Measurements from ENCODE around the gene NACA2.
"Not testable (repeated sequence)": the region's sequence is repeated elsewhere in the genome, so short reads cannot be mapped to it uniquely, and the experiment has no call there.

NACA2 gene

DNA sequence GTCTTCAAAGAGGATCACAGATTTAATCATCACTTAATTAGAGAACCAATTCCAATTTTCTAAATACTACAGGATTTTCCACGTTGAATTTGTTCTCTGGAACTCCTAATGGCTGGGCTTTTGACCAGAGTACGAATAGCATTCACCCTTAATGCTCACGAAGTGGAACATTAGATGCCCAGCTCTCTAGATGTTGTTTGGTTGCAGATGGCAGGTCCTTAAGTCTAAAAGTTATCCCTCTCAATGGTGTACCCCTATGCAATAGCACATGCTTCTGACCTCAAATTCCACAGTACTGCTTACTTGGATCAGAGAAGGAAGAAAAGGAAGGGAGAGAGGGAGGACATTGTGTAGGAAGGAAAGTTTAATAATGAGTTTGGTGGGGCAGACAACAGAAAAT is 8.6 kb upstream of the NACA2 start:
- no peak for DNase-seq (ENCODE audit: low read depth)

DNA sequence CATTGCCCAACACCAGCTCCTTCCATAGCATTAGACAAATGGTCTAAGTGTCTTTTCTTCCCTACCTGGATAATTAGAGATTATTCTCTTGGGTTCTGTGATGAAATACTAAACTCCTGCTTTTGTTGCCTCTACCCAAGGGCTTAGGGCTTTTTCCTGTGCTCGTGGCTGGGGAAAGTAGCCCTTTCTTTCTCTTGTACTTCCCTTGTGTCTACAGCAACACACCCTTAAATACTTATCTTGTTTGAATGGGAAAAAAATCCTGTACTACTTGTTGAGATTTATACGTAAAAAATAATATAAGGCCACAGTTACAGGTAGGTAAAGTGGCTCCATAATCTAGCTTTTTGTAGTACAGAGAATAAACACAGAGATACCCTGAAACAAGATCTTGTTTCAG is 7.0 kb upstream of the NACA2 start:
- no peak for DNase-seq (ENCODE audit: low read depth)

DNA sequence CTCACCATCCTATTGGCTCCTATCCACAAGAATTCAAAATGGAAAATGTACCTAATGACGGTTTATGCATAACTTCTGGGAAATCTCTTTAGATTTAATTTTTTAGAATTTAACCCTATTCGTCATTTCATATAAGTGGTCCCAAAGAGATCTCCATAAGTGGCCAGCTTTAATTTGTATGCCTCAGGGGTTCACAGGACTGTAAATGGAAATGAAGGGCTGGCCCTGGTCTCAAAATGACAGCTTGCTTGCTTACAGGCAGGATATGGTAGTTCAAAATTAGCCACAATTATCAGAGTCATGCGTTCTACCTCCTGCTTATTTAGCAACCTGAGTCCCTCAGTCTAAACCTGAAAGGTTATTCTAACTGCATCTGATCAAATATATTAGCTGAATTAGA is 6.6 kb upstream of the NACA2 start:
- no peak for DNase-seq (ENCODE audit: low read depth)

DNA sequence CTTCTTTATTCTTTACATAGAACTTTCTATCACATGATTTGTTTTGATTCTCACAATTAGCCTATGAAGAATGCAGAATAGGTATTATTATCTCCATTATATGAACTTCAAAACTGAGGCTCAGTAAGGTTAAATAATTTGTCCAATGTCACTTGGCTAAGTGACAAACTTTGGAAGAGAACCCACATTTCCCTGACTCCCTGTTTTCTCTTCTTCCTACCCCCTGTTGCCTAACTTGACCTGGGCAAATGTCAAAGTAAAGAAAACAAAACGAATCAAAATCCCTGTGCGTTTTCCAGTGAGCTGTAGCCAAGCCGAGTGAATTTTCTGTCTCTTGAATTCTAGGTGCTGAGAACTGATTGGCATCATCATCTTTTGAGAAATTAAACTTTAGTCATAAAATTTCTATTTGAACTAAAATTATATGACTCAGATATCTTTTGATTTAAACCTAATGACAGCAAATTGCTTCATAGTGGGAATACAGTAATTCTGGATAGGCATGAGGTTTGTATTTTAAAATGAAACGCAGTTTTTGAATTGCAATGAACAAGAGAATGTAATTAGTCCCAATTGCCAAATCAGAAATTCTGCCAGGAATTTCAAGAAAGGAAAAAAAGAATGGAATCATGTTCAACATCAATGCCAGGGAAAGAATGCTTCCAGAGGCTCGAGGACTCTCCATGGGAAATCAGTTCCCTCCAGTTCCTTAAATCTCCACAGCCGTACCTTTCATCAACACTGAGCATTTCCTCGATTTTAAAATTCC is 4.6 kb upstream of the NACA2 start:
- DNase-seq (ENCODE audit: low read depth): no peak

DNA sequence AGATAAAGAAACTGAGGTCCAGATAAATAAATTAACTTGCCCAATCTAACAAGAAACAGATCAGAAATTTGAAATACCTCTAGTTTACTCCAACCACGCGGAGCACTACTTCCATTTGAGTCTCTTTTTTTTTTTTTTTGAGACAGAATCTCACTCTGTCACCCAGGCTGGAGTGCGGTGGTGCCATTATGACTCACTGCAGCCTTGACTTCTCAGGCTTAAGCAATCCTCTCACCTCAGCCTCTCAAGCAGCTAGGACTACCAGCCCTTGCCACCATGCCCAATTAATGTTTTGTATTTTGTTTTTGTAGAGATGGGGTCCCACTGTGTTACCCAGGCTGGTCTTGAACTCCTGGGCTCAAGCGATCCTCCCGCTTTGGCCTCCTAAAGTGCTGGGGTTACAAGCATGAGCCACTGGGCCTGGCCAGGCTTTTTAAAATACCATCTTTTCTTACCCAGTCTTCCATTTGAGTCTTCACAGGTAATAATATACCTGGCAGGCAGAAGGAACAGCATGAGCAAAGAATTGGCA is 3.3 kb upstream of the NACA2 start:
- DNase-seq (ENCODE audit: low read depth): no peak

DNA sequence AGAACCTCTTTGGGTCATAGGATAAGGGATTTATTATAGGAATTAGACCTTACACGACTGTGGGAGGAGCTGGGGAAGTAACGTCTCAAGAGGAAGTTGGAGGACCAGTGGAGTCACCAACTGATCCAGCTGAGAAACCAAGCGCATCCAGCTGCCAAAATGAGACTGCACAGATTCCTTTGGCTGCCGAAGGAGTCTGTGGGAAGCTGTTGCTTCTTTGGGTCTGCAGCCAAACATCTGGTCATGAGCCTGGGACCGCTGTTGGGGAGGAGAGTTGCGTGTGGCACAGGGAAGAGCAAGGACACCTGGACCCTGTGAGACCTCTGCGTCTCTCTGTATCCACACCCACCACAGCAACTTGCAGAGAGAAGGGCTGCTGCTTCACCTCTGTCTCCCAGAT is 2.4 kb upstream of the NACA2 start:
- no peak for DNase-seq (ENCODE audit: low read depth)

DNA sequence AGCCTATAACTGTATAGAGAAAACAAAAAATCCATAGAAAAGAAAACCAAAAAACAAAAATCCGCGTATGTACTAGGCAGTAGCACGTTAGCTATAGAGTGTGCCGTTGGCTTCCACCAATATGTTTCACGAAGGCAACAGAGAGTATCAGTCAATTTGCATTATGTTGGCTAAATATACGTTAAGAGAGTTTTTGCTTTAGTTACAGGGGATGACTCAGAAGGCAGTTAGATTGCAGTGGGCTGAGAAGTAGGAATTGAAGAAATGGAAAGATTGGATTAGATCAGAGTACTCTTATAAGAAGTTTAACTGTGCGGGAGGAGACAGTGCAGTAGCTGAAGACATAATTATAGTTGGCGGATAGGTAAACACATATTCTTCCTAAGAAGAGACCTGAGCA is 911 bp upstream of the NACA2 start:
- no peak for DNase-seq (ENCODE audit: low read depth)

DNA sequence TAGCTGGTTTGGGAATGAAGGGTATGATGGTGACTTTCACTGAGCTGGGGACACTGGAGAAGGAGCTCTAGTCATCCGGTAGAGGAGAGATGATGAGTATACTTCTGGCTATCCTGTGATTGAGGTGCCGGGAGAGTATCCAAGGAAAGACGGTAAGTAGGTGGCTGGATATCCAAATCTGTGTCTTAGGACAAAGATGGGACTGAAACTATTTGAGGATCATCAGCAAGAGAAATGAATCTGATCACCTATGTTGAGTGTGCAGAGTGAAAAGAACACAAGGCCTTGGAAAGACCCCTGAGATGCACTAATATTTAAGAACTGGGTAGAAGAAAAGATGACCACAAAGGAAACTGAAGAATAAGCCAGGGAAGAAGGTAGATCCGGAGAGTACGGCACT is 1.0 kb downstream of the NACA2 start:
- no peak for DNase-seq (ENCODE audit: low read depth)

DNA sequence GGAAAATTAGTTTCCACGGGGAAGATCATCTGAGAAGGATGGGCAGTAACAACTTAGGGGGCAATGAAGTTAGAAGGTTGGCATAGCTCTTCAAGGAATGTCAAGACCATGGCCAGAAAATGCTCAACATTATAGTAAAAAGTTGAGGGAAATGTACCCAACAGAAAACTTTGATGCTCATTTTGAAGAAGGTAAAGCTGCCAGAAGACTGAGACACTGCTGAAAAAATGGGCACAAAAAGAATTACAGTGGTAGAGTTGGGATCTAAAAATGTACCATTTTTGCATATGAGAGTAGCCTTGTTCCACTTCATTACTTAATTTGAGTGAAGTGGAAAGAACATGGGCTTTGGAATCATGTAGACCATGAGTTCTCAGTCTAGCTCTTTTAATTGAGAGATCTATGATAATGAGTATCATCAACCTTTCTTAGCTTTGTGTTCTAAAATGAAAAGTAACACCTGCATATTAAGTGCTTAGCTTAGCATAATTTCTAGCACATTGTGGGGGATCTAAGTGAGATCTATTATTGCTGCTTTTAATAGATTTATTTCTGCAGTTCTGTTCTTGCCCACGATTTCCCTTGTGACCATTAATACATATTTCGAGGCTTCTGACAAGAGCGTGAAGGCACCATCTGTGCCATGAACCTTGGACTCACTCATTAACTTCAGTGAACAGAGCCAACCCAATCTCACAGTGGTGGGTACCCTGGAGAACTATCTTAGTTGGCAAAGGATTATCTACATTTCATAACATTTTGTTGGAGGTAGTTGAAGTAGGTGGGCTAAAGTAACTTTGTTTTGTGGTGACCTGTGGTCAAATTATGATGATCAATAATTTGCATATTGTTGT is 3.0 kb downstream of the NACA2 start:
- no peak for DNase-seq (ENCODE audit: low read depth)

DNA sequence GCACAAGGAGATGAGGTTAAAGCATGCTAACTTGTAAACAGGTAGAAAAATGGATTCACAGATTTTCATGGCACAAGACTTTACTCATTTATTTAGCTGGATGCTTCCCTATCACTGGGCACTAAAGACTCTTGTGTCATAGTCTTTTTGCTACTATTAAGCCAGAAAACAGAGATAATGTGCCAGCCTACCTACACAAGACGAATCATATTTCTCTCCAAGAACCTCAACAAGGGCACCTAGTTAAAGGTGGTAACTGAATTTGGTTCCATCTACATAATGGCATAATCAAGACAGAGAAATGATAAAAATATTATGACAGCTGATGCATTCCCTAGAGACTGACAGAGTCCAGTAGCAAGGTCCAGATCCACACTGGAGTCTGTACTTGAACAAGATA is 3.8 kb downstream of the NACA2 start:
- DNase-seq (ENCODE audit: low read depth): no peak

DNA sequence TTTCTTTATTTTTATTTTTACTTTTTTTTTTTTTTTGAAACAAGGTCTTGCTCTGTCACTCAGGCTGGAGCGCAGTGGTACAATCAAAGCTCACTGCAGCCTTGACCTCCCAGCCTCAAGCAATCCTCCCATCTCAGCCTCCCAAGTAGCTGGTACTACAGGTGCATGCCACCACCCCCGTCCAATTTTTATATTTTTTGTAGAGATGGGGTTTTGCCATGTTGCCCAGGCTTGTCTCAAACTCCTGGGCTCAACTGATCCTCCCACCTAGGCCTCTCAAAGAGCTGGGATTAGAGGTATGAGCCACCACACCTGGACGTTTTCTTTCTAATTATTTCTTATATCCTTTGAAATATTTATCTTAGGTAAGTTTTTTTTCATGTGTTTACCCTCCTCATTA is 4.4 kb downstream of the NACA2 start:
- DNase-seq (ENCODE audit: low read depth): not testable (repeated sequence)

DNA sequence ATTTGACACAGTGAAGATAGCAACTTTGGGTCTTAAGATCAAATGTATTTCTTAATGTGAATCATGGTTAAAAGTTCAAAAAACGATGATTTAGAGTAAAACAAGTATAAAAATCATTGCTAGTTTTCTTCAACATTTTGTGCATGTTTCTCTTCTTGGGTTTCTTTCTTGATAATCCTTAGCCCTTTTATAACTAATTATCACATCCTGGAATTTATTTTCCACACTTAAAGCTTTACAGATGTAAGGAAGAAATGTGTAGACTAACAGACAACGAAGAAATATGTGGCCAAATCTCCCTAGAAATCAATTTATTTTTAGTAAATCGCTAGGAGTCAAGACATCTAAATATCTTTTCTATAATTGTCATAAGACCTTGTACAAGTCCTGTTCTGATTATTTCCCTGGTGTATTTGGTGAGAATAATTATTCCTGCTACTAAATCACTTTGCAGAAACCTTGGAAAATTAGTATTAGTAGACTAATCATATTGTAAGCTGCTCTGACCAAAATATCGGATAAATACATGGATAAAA is 4.9 kb downstream of the NACA2 start:
- no peak for DNase-seq (ENCODE audit: low read depth)

DNA sequence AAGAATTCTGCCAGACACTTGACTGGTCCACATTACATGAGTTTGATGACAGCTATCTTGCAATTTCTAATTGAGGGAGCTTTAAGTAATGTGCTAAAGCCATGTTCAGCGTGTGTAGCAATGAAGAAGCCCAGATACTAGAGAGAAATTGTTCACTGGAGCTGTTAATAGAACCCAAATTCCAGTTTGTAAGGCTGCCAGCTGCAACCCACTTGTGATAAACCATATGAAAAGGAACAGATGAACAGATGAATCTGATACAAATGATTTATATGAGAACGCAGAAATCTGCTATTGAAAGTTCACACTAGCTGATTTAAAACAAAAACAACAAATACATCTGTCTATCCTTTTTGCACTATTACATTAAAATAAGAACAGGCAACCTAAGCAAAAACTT is 6.2 kb downstream of the NACA2 start:
- DNase-seq (ENCODE audit: low read depth): no peak

DNA sequence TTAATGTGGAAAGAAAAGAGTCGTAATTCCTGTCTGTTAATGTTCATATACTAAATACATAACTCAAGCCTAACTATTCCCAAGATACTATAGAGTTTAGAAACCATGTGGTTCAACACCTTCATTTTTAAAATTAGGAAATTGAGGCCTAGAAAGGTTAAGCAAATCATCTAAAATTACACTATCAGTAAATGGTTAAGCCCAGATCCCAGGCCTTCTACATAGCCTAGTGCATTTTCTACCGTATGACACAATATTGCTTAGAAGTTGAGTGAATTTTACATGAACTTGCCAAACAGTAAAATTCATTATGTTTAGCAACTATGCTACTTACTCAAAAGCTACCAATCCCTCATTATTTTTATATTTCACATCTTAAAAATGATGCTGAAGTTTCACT is 6.8 kb downstream of the NACA2 start:
- no peak for DNase-seq (ENCODE audit: low read depth)

DNA sequence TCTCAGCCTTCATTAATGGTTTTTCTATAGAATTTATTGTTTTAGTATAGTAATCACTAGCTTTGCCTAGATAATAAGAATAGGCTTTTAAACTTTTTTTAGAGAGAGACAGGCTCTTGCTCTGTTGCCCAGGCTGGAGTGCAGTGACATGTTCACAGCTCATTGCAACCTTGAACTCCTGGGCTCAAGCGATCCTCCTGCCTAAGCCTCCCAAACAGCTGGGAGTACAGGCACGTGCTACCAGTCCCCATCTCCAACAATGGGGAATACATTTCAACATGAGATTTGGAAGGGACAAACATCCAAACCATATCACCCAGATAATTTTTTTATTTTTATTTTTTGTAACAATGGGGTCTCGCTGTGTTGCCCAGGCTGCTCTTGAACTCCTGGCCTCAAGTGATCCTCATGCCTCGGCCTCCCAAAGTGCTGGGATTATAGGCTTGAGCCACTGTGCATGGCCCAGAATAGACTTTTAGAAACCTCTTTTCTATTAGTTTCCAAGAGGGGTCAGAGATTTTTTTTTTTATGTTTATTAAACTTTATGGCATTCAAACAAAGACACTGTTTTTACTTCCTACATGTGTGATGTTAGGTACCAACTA is 7.3 kb downstream of the NACA2 start:
- DNase-seq (ENCODE audit: low read depth): no peak

DNA sequence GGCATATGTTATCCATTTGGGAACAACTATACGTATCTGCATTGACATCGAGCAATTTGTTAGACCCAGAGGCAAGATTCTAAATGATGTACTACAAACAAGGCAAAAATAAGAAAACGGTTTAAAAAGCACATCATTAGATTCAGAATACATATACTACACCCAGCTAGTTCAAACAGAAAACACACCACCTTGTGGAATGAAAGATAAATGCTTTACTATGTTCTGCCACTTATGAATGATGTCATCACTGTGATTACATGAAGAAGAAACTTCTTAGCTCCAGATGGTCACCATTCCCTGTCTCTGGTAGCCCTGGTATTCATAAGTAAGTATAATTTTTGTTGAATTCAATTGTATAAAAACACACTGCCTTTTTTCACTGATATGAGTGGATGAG is 7.8 kb downstream of the NACA2 start:
- peak; percentile 31 for DNase-seq (ENCODE audit: low read depth)

DNA sequence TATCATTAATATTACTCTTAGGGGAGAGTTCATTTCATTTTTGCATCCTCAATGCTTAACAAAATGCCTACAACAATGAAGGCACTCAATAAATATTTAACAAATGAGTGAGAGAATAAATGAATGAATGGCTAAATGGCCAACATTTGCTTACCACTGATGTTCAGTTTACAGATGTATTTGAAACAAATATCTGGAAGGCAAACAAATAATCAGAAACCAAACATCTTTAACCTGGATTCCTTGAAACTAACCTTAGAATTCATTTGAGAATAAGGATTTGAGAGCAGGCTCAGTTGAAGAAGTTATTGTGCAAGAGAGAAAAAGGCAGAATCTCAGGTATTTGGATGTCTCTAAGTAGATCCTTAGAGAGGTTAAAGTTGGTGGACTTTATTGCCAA is 8.4 kb downstream of the NACA2 start:
- no peak for DNase-seq (ENCODE audit: low read depth)

DNA sequence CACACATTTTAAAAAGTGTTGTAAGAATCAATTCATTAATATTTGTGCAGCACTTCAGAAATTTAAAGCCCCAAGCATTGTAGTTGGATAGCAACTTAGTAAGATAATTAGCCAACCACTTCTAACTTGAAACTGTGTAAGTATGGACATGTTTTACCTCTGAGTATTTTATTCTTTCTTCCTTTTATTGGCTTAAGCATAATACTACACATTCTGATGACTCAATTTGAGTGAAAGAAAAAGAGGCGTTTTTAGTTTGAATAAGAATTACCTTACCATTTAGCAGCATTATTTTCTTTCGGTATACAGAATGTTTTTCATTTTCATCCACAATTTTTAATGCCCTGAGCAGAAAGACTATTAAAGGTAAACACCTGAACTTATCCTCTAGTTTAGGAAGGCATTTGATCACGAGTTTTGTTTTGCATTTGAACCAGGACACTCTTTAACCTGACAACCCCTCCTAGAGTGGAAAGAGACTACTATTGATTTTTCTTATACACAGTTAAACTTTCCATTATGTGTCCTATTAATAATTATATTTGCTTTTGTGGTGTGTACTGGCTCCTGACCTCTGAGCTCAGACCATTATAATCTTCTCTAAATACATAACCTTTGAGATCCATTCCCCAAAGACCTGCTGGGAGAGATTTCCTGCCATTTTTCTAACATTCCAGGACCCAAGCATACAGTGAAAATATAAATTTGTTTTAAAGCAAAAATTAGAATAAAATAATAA is 9.2 kb downstream of the NACA2 start:
- DNase-seq (ENCODE audit: low read depth): no peak

DNA sequence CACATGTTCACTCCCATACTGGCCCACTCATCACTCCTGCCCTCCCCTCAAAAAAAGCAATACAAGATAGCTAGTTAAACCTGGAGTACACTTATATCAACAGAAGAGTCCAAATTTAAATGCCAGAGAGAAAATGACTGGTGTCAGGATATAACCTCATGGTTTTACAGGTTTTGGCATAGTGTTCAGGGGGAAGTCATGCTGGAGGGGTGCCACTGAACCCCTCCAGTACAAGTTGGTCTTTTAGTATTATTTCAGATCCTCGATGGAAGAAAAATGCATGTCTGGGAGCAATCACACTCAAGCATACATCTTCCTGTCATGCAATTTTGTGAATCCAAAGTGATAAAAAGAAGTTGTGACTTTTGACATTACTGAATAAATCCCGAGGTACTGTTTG is 10.5 kb downstream of the NACA2 start:
- DNase-seq (ENCODE audit: low read depth): no peak

DNA sequence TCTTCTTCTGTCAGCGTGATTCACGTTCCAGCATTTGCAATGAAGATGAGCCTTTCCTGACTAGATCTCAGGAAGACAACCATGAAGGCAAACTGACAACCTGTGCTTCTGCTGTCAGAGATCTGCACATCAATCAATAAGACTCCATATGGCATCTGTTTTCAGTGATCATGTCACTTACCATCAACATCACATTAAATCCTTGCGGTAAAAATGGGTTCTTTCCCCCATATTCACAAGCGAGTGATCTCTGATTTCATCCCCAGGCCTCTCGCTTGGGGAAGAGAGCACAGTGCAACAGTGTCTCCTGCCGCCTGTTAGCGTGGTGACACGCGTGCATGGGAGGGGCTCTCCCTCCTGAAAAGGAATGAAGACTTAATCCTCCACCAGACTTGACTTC is 11.1 kb downstream of the NACA2 start:
- no peak for DNase-seq (ENCODE audit: low read depth)

DNA sequence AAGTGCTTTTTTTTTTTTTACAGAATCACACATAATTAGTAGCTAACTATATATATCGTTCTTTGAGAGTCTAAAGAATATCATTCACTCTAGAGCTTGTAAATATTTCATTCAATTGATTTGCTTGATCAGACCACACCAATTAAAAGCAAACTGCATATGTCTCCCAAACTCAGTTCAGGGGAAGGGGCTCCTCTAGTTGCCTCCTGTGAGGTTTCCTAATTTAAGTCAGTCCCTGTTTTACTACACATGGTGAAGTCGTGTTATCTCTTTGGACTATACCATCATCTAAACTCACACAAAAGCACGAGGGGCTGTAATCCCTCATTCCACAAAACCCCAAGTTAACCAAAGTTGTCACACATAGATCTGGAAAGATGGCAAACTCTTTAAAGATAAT is 11.7 kb downstream of the NACA2 start:
- no peak for DNase-seq (ENCODE audit: low read depth)

DNA sequence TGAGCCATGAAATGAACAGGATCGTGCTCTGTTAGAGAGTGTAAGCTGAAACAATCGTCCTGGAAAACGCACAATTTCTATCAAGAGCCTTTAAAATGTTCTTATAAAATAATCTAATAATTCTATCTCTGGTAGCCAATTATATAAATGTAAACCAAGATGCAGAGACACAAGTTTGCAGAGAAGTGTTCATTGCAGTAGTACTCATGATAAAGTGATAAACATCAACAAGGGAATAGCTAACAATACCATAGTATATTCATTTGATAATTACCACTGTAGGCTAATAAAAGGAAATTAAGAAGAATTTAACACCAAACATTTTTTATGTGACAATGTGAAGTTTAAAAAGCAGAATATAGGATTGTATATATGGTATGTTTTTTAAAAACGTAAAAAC is 12.4 kb downstream of the NACA2 start:
- no peak for DNase-seq (ENCODE audit: low read depth)

All from stromal cell of bone marrow (primary cell).